ENCODE data around the gene GLT1D1. TPM values are rescaled to one million over a fixed set of nuclear protein-coding genes. Genes with fewer than 3 reads are reported as not detected.

The GLT1D1 gene
- polyA plus RNA-seq, 1 of the 3 experiments (the other 2 are of a cell fraction), result 0.05 TPM

GRCh38 chr12:128823916-128824839, 29.1 kb upstream of the GLT1D1 start, which contains the start of gene SLC15A4 (continued):
- TF ChIP-seq NFIC (IDR thresholded peaks at IDR 0.05; ENCODE audit: borderline replicate concordance) (no peak), USF2 (IDR thresholded peaks at IDR 0.05; ENCODE audit: borderline replicate concordance, low read depth, low read length) (no peak), GABPA (IDR thresholded peaks at IDR 0.05; ENCODE audit: low read depth) (peak; percentile 89), IRF3 (IDR thresholded peaks at IDR 0.05; ENCODE audit: low read depth, low read length) (0 out of 2 replicates have a peak, but pooled peaks have one; percentile 22), SIN3A (IDR thresholded peaks at IDR 0.05; ENCODE audit: borderline replicate concordance, low read depth, low read length) (peak; percentile 91), RXRA (IDR thresholded peaks at IDR 0.05; ENCODE audit: borderline replicate concordance, low read depth) (no peak), TCF12 (IDR thresholded peaks at IDR 0.05) (0 out of 2 replicates have a peak, but pooled peaks have one; percentile 8)
- TF ChIP-seq, protein P1, sequence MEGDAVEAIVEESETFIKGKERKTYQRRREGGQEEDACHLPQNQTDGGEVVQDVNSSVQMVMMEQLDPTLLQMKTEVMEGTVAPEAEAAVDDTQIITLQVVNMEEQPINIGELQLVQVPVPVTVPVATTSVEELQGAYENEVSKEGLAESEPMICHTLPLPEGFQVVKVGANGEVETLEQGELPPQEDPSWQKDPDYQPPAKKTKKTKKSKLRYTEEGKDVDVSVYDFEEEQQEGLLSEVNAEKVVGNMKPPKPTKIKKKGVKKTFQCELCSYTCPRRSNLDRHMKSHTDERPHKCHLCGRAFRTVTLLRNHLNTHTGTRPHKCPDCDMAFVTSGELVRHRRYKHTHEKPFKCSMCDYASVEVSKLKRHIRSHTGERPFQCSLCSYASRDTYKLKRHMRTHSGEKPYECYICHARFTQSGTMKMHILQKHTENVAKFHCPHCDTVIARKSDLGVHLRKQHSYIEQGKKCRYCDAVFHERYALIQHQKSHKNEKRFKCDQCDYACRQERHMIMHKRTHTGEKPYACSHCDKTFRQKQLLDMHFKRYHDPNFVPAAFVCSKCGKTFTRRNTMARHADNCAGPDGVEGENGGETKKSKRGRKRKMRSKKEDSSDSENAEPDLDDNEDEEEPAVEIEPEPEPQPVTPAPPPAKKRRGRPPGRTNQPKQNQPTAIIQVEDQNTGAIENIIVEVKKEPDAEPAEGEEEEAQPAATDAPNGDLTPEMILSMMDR (IDR thresholded peaks at IDR 0.05), result peak; percentile 30

GRCh38 chr12:128825835-128826234, 27.4 kb upstream of the GLT1D1 start:
- Histone ChIP-seq H3K9me2 (no peaks in the 10 kb centered on the region), H3K4me2 (no peak overlapping the region), H3K27me3 (ENCODE audit: insufficient read depth) (no peaks in the 10 kb centered on the region), H3K9ac (no peak overlapping the region), H2AFZ (ENCODE audit: low read depth) (no peak overlapping the region), H3F3A (replicated peaks; ENCODE audit: insufficient read depth) (no peaks in the 10 kb centered on the region), H3K79me2 (ENCODE audit: insufficient read depth) (peaks cover 27% of the 10 kb centered on the region), H3K36me3 (replicated peaks in 1 of 2; ENCODE audit: control insufficient read depth in 1 of 2, insufficient read depth in 2 of 2, low read length in 1 of 2) (peaks cover 0 to 4% of the 10 kb centered on the region in 2 experiments), H3K4me3 (ENCODE audit: low read depth in 2 of 2, low read length in 1 of 2) (no peak overlapping the region), H4K20me1 (ENCODE audit: insufficient read depth) (peaks cover 5% of the 10 kb centered on the region; the same call in 1 of the 2 replicates), H3K9me3 (no peaks in the 10 kb centered on the region), H3K4me1 (ENCODE audit: control insufficient read depth in 1 of 2, insufficient read depth in 2 of 2, low read depth in 1 of 2, low read length in 1 of 2) (peaks cover 3 to 13% of the 10 kb centered on the region in 2 experiments; a peak in 2 of 4 replicates), H3K27ac (ENCODE audit: low read depth in 2 of 2, low read length in 1 of 2) (no peak overlapping the region)
- 84% methylated on average over 4 of the region's 4 CpGs for WGBS (ENCODE audit: low lambda C conversion rate)
- no peak for TF ChIP-seq USF1 (IDR thresholded peaks at IDR 0.05; ENCODE audit: borderline replicate concordance, low read depth)
- TF ChIP-seq CHD2 (IDR thresholded peaks at IDR 0.05; ENCODE audit: low read length, partially characterized antibody), result no peak
- TF ChIP-seq YY1 (IDR thresholded peaks at IDR 0.05; ENCODE audit: low read depth), result no peak
- TF ChIP-seq, protein P1 (IDR thresholded peaks at IDR 0.05), result no peak
- TF ChIP-seq GATA2 (CRISPR knock-in tag; IDR thresholded peaks at IDR 0.05), result no peak
- no peak for TF ChIP-seq RXRA (IDR thresholded peaks at IDR 0.05; ENCODE audit: borderline replicate concordance, low read depth)
- TF ChIP-seq IRF3 (IDR thresholded peaks at IDR 0.05; ENCODE audit: low read depth, low read length), result no peak
- no peak for TF ChIP-seq EZH2phosphoT487 (IDR thresholded peaks at IDR 0.05; ENCODE audit: borderline replicate concordance, low read depth)
- no peak for TF ChIP-seq RFX5 (IDR thresholded peaks at IDR 0.05; ENCODE audit: low read length)
- TF ChIP-seq SIN3A (IDR thresholded peaks at IDR 0.05; ENCODE audit: borderline replicate concordance, low read depth, low read length), result no peak
- POLR2A ChIA-PET, result no interaction called here
- no peak for DNase-seq
- CTCF ChIA-PET, result interaction anchor here (0.9 to 1.7 kb wide), 3 partner anchors 20 to 1085 kb away, joined by 3 to 4 read pairs (median 4); no protein-coding TSS in a partner anchor
